AG04450 (cell line): ENCODE results near the gene OXSR1. TPM values are rescaled to one million over a fixed set of nuclear protein-coding genes. Genes with fewer than 3 reads are reported as not detected.
A peak's percentile ranks its signal among the peaks of the same experiment; 100 is the strongest.
"Not testable (repeated sequence)": the region's sequence is repeated elsewhere in the genome, so short reads cannot be mapped to it uniquely, and the experiment has no call there.

Source experiments
- CTCF ChIA-PET: fragments of 300-600, 350-600 bp; formaldehyde crosslinking; extraction: SDS; loops from one replicate; lab custom pipeline; 2022; ENCODE audit warnings: antibody characterized with exemption, inconsistent platforms; lab: Charles Lee
- POLR2A ChIA-PET: fragments of 350-600 bp; formaldehyde crosslinking; extraction: SDS; loops from one replicate; lab custom pipeline; 2021; ENCODE audit warnings: antibody characterized with exemption, inconsistent platforms; lab: Yijun Ruan, JAX
- DNase-seq: peaks from one replicate; pipeline ENCODE4 v3.0.0-alpha.2; 2011; ENCODE audit warnings: low read depth, low spot score
- H3K27ac ChIP-seq: one replicate; pipeline ENCODE4 v1.5.1; 2012; ENCODE audit warnings: low read depth, low read length, control low read depth
- H3K27me3 ChIP-seq: one replicate; pipeline ENCODE4 v1.6.0; 2012; ENCODE audit warnings: low read length; ENCODE audit not compliant: control insufficient read depth, insufficient read depth
- H3K4me3 ChIP-seq: 2 replicates; pipeline ENCODE4 v1.5.1; 2011; ENCODE audit warnings: mild to moderate bottlenecking, low read depth, low read length, control low read depth
- H3K9me3 ChIP-seq: 2 replicates; pipeline ENCODE4 v1.5.1; 2012; ENCODE audit warnings: low read length; ENCODE audit not compliant: control insufficient read depth, insufficient read depth
- CTCF ChIP-seq: IDR thresholded peaks from 2 replicates; pipeline ENCODE4 v1.5.1; 2011; ENCODE audit warnings: low read depth, low read length, control low read depth, inconsistent platforms
- polyA plus RNA-seq: library from polyadenylated mRNA; depleted of rRNA; stranded (reverse); fragments of >200 nt; gene quantifications from 2 replicates; pipeline ENCODE4 v1.2.3, GENCODE V29; 2011

OXSR1 gene
- polyA plus RNA-seq, 1 experiment, result 42.3 TPM

GRCh38 chr3:38133557-38134405 is 31.6 kb upstream of the OXSR1 start:
- H3K4me3 ChIP-seq, result no peak overlapping the region
- CTCF ChIA-PET, result interaction anchor here (1.0 kb wide), 1 partner anchor 114 kb away, joined by 4 read pairs; no protein-coding TSS in a partner anchor
- H3K9me3 ChIP-seq, result no peaks in the 10 kb centered on the region; the same call in 1 of the 2 replicates
- H3K27me3 ChIP-seq, result no peaks in the 10 kb centered on the region
- no peak for DNase-seq
- H3K27ac ChIP-seq, result no peak overlapping the region
- POLR2A ChIA-PET, result no interaction called here
- TF ChIP-seq CTCF, result no peak

GRCh38 chr3:38134517-38135143 is 30.7 kb upstream of the OXSR1 start:
- POLR2A ChIA-PET, DNase-seq, H3K4me3 ChIP-seq, H3K27me3 ChIP-seq, CTCF ChIA-PET, H3K9me3 ChIP-seq, H3K27ac ChIP-seq: not testable (repeated sequence)

GRCh38 chr3:38135621-38136277 is 29.6 kb upstream of the OXSR1 start:
- H3K4me3 ChIP-seq, result peak overlapping the region; percentile 88
- H3K9me3 ChIP-seq, H3K27me3 ChIP-seq, DNase-seq: not testable (repeated sequence)
- ChIA-PET CTCF (interaction anchor here (1.6 to 2.6 kb wide), 3 partner anchors 112 to 345 kb away, joined by 4 to 13 read pairs (median 9); partner anchors contain the start of gene XYLB), POLR2A (interaction anchor here (2.2 kb wide), 1 partner anchor 30 kb away, joined by 27 read pairs; the partner anchor contains the start of gene OXSR1)
- H3K27ac ChIP-seq, result peak overlapping the region; percentile 61

- no peak for TF ChIP-seq CTCF
- peak overlapping the region; percentile 88 for H3K4me3 ChIP-seq
- ChIA-PET CTCF (interaction anchor here (1.0 to 2.6 kb wide), 5 partner anchors 111 to 360 kb away, joined by 3 to 13 read pairs (median 8); partner anchors contain the start of genes EXOG and XYLB), POLR2A (interaction anchor here (1.1 to 2.2 kb wide), 4 partner anchors 8 to 111 kb away, joined by 3 to 27 read pairs (median 5); partner anchors contain the start of gene OXSR1)
- H3K27me3 ChIP-seq, result no peaks in the 10 kb centered on the region
- no peaks in the 10 kb centered on the region; the same call in 1 of the 2 replicates for H3K9me3 ChIP-seq
- peak; percentile 8 for DNase-seq
- peak overlapping the region; percentile 61 for H3K27ac ChIP-seq
These were observed 29.0 kb upstream of the OXSR1 start for GRCh38 chr3:38136393-38136776.

GRCh38 chr3:38136777-38137614 is 28.3 kb upstream of the OXSR1 start, which contains the start of gene ACAA1:
TSS of gene ACAA1 (minus strand) at chr3:38137127. CDS start at chr3:38137035, 92 bp downstream.
- Histone ChIP-seq H3K9me3 (no peaks in the 10 kb centered on the region; the same call in 1 of the 2 replicates), H3K27ac (peak within 1 kb of the TSS; percentile 89), H3K4me3 (peak within 1 kb of the TSS; percentile 88), H3K27me3 (no peaks in the 10 kb centered on the region)
- ChIA-PET CTCF (interaction anchor here (0.6 to 2.6 kb wide), 6 partner anchors 110 to 360 kb away, joined by 3 to 13 read pairs (median 6); partner anchors contain the start of genes EXOG and XYLB), POLR2A (interaction anchor here (1.0 to 2.2 kb wide), 6 partner anchors 9 to 119 kb away, joined by 3 to 27 read pairs (median 4); partner anchors contain the start of gene OXSR1)
- TF ChIP-seq CTCF, result no peak
- peak; percentile 97 for DNase-seq
